Measurements from ENCODE around the gene CNOT4.

DNA sequence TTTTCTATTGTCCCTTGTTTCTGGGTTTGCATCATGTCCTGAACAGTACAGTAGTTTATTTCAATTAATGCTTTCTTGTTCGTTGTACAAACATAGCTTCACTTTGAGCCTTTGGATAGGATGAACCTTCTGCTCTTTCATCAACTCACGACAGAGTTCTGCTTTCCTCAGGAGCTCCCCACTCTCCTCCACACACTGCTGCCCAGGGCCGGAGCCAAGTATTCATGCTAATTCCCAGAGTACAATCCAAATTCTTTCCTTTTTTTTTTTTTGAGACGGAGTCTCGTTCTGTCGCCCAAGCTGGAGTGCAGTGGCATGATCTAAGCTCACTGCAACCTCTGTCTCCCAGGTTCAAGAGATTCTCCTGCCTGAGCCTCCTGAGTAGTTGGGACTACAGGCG lies 40.3 kb upstream of the CNOT4 start:
- TF ChIP-seq, protein P1, sequence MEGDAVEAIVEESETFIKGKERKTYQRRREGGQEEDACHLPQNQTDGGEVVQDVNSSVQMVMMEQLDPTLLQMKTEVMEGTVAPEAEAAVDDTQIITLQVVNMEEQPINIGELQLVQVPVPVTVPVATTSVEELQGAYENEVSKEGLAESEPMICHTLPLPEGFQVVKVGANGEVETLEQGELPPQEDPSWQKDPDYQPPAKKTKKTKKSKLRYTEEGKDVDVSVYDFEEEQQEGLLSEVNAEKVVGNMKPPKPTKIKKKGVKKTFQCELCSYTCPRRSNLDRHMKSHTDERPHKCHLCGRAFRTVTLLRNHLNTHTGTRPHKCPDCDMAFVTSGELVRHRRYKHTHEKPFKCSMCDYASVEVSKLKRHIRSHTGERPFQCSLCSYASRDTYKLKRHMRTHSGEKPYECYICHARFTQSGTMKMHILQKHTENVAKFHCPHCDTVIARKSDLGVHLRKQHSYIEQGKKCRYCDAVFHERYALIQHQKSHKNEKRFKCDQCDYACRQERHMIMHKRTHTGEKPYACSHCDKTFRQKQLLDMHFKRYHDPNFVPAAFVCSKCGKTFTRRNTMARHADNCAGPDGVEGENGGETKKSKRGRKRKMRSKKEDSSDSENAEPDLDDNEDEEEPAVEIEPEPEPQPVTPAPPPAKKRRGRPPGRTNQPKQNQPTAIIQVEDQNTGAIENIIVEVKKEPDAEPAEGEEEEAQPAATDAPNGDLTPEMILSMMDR (IDR thresholded peaks at IDR 0.05) = no peak
- TF ChIP-seq RFX5 (IDR thresholded peaks at IDR 0.05) = no peak
- no peak for TF ChIP-seq RARB (CRISPR knock-in tag; IDR thresholded peaks at IDR 0.05)
- TF ChIP-seq, protein P2, sequence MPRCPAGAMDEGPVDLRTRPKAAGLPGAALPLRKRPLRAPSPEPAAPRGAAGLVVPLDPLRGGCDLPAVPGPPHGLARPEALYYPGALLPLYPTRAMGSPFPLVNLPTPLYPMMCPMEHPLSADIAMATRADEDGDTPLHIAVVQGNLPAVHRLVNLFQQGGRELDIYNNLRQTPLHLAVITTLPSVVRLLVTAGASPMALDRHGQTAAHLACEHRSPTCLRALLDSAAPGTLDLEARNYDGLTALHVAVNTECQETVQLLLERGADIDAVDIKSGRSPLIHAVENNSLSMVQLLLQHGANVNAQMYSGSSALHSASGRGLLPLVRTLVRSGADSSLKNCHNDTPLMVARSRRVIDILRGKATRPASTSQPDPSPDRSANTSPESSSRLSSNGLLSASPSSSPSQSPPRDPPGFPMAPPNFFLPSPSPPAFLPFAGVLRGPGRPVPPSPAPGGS (IDR thresholded peaks at IDR 0.05) = no peak
- no peak for TF ChIP-seq RAD21 (conservative IDR thresholded peaks at IDR 0.05 in 1 of 2, IDR thresholded peaks at IDR 0.05 in 1 of 2)
- TF ChIP-seq POLR2A (IDR thresholded peaks at IDR 0.05; ENCODE audit: low read length) = no peak
- TF ChIP-seq CEBPB (IDR thresholded peaks at IDR 0.05) = no peak
- TF ChIP-seq, protein P3, sequence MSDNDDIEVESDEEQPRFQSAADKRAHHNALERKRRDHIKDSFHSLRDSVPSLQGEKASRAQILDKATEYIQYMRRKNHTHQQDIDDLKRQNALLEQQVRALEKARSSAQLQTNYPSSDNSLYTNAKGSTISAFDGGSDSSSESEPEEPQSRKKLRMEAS (IDR thresholded peaks at IDR 0.05) = no peak
